MM.1S (cell line): ENCODE measurements around the gene ROPN1L.

Source experiments
- DNase-seq: peaks from one replicate; pipeline ENCODE4 v3.0.0-alpha.2; 2015
- H2AFZ ChIP-seq: fragments of 300-600 bp; sonication (generic); 2 replicates; pipeline ENCODE4 v1.6.0; 2016; ENCODE audit warnings: antibody characterized with exemption, low read length
- H3F3A ChIP-seq: fragments of 300-600 bp; sonication (generic); 2 replicates; pipeline ENCODE4 v1.6.1; 2016; ENCODE audit warnings: mild to moderate bottlenecking, antibody characterized with exemption, low read length, moderate library complexity, mixed read lengths; ENCODE audit not compliant: insufficient read depth
- H3K27ac ChIP-seq: fragments of 300-600 bp; sonication (generic); 2 replicates; pipeline ENCODE4 v1.5.1; 2016; ENCODE audit warnings: mild to moderate bottlenecking, low read length
- H3K27me3 ChIP-seq: fragments of 300-600 bp; sonication (generic); replicated peaks from 2 replicates; pipeline ENCODE4 v1.6.0; 2016; ENCODE audit warnings: low read length; ENCODE audit not compliant: insufficient read depth
- H3K36me3 ChIP-seq: fragments of 300-600 bp; sonication (generic); replicated peaks from 2 replicates; pipeline ENCODE4 v1.6.1; 2016; ENCODE audit warnings: mild to moderate bottlenecking, low read length, mixed read lengths; ENCODE audit not compliant: insufficient read depth
- H3K4me1 ChIP-seq: fragments of 300-600 bp; sonication (generic); 2 replicates; pipeline ENCODE4 v1.6.1; 2016; ENCODE audit warnings: low read length, mixed read lengths
- H3K4me2 ChIP-seq: fragments of 300-600 bp; sonication (generic); 2 replicates; pipeline ENCODE4 v1.6.0; 2016; ENCODE audit warnings: low read depth, low read length
- H3K4me3 ChIP-seq: fragments of 300-600 bp; sonication (generic); 2 replicates; pipeline ENCODE4 v1.5.1; 2016; ENCODE audit warnings: low read length, mixed read lengths
- H3K79me2 ChIP-seq: fragments of 300-600 bp; sonication (generic); 2 replicates; pipeline ENCODE4 v1.6.1; 2016; ENCODE audit warnings: mixed run types, low read length, mixed read lengths
- H3K9ac ChIP-seq: fragments of 300-600 bp; sonication (generic); 2 replicates; pipeline ENCODE4 v1.6.1; 2016; ENCODE audit warnings: low read length, mixed read lengths
- H3K9me2 ChIP-seq: fragments of 300-600 bp; sonication (generic); replicated peaks from 2 replicates; pipeline ENCODE4 v1.6.1; 2016; ENCODE audit warnings: mild to moderate bottlenecking, low read length, mixed read lengths; ENCODE audit not compliant: insufficient read depth
- H3K9me3 ChIP-seq: fragments of 300-600 bp; sonication (generic); replicated peaks from 2 replicates; pipeline ENCODE4 v1.6.1; 2016; ENCODE audit warnings: mild to moderate bottlenecking, low read length, mixed read lengths; ENCODE audit not compliant: insufficient read depth
- H4K20me1 ChIP-seq: fragments of 300-600 bp; sonication (generic); 2 replicates; pipeline ENCODE4 v1.6.1; 2016; ENCODE audit warnings: mild to moderate bottlenecking, low read length, moderate library complexity, mixed read lengths; ENCODE audit not compliant: insufficient read depth
- EZH2 ChIP-seq: fragments of 300-600 bp; sonication (generic); optimal IDR thresholded peaks from 2 replicates; pipeline ENCODE3; 2017; ENCODE audit warnings: low read depth, mild to moderate bottlenecking, antibody characterized with exemption, low read length, mixed read lengths
- EZH2phosphoT487 ChIP-seq: fragments of 300-600 bp; sonication (generic); IDR thresholded peaks from 2 replicates; pipeline ENCODE4 v1.6.1; 2018; ENCODE audit warnings: antibody characterized with exemption, low read length
- TF ChIP-seq, protein P1 (sequence below): fragments of 300-600 bp; sonication (generic); IDR thresholded peaks from 2 replicates; pipeline ENCODE4 v1.5.1; 2016; ENCODE audit warnings: antibody characterized with exemption, low read length, mixed read lengths

Gene ROPN1L

DNA sequence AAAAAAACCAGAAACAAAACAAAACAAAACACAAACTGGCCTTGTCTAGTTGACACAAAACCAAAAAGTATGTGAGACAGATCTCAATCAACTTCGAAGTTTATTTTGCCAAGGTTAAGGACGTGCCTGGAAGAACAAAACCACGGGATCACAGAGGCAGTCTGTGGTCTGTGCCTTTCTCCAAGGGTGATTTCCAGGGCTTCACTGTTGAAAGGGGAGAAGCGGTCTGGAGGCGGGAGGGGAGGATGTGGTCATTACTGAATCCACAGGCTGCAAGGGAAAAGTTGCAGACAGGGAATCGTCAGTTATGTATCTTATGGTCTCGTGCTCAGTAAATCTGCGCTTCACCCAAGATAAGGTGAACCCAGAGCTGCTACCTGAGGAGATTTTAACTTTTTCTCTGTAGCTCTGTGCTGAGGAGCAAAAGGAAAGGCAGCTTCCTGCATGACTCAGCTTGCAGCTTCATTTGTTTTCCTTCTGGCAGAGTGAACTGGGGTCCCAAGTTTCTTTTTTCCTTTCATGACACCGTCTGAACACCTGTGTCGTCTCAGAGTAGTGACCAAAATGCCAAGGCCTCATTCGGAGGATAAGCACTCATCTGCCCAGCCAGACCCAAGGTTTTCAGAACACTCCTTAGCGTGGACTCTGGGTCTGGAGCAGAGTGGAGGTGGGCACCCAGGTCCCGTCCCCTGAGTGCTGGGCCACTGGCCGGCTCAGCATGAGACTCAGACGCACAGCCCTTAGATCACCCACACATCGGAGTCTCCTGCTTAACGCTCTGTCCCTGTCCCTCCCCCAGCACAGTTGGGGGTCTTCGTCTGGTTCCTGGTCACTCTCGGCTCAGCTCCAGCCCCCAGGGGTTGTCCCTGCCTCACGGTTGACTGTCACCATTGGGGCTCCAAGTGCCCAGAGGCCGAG is 25.9 kb downstream of the ROPN1L start:
- no peak overlapping the region for H3K4me2 ChIP-seq
- H3F3A ChIP-seq = no peaks in the 10 kb centered on the region
- no peaks in the 10 kb centered on the region for H3K9me3 ChIP-seq
- no peak overlapping the region for H3K4me3 ChIP-seq
- no peaks in the 10 kb centered on the region for H3K9me2 ChIP-seq
- H3K4me1 ChIP-seq = no peaks in the 10 kb centered on the region
- no peaks in the 10 kb centered on the region for H4K20me1 ChIP-seq
- H3K27ac ChIP-seq = no peak overlapping the region
- H2AFZ ChIP-seq = no peak overlapping the region
- TF ChIP-seq EZH2phosphoT487 = no peak
- TF ChIP-seq EZH2 = no peak
- TF ChIP-seq, protein P1, sequence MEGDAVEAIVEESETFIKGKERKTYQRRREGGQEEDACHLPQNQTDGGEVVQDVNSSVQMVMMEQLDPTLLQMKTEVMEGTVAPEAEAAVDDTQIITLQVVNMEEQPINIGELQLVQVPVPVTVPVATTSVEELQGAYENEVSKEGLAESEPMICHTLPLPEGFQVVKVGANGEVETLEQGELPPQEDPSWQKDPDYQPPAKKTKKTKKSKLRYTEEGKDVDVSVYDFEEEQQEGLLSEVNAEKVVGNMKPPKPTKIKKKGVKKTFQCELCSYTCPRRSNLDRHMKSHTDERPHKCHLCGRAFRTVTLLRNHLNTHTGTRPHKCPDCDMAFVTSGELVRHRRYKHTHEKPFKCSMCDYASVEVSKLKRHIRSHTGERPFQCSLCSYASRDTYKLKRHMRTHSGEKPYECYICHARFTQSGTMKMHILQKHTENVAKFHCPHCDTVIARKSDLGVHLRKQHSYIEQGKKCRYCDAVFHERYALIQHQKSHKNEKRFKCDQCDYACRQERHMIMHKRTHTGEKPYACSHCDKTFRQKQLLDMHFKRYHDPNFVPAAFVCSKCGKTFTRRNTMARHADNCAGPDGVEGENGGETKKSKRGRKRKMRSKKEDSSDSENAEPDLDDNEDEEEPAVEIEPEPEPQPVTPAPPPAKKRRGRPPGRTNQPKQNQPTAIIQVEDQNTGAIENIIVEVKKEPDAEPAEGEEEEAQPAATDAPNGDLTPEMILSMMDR = no peak
- H3K36me3 ChIP-seq = no peaks in the 10 kb centered on the region
- DNase-seq = no peak
- no peaks in the 10 kb centered on the region for H3K79me2 ChIP-seq
- no peaks in the 10 kb centered on the region for H3K27me3 ChIP-seq
- H3K9ac ChIP-seq = no peak overlapping the region

DNA sequence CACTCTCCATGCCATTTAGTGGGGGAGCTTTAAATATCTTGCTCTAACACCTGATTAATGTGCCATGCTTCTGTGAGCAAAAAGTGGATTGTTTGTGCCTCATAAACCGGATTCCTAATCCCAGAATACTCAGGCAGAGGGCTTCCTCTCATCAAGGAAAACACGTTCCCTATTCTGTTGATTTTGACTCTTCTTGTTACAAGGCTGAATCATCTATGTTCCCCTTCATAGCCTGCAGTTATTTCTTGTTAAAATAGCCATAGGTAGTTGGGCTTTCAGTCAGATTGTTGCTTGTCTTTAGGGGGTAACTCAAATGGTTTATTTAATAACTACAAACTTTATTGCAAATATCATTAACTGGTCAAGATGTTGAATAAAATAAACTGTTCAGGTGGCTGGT is 26.6 kb downstream of the ROPN1L start:
- no peak for TF ChIP-seq EZH2phosphoT487
- TF ChIP-seq EZH2 = no peak
- TF ChIP-seq, protein P1 = no peak
- no peak overlapping the region for H3K4me2 ChIP-seq
- no peak overlapping the region for H3K9ac ChIP-seq
- no peak overlapping the region for H2AFZ ChIP-seq
- H4K20me1 ChIP-seq = no peaks in the 10 kb centered on the region
- H3K9me3 ChIP-seq = no peaks in the 10 kb centered on the region
- H3F3A ChIP-seq = no peaks in the 10 kb centered on the region
- DNase-seq = no peak
- H3K27me3 ChIP-seq = no peaks in the 10 kb centered on the region
- H3K4me3 ChIP-seq = no peak overlapping the region
- H3K36me3 ChIP-seq = no peaks in the 10 kb centered on the region
- H3K79me2 ChIP-seq = no peaks in the 10 kb centered on the region
- no peak overlapping the region for H3K27ac ChIP-seq
- H3K4me1 ChIP-seq = no peaks in the 10 kb centered on the region
- no peaks in the 10 kb centered on the region for H3K9me2 ChIP-seq

DNA sequence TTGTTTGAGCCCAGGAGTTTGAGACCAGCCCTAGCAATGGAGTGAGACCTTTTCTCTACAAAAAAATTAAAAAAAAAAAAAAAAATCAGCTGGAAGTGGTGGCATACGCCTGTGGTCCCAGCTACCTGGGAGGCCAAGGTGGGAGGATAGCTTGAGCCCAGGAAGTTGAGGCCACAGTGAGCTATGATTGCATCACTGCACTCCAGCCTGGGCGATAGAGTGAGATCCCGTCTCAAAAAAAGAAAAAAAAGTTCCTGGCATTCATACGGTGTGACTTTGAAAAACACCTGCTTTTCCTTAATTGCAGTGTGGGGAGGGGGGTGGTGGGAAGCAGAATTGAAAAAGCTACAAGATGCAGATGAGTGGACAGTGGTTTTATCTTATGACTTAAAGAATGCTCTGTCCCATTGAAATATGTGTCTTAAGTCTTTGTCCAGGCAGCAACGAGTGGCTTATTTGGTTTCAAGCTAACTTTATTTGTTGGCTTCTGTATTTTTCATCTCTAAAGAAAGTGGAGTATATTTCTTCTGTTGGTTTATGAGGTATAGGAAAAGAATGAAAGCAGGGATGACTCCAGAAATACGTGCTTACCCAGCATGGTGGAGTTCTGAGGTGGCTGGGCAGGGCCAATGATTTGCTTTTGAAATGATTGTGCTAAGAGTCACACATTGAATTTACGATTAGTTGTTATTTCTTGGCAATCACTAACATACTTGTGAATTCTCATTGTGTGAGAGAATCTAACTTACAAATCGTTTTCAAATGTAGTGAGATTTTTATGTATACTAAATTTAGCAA is 27.8 kb downstream of the ROPN1L start:
- no peak overlapping the region for H3K27ac ChIP-seq

More for the DNA sequence above, 27.8 kb downstream of the ROPN1L start:
- TF ChIP-seq, protein P1 = no peak
- TF ChIP-seq EZH2phosphoT487 (no peak), EZH2 (no peak)
- Histone ChIP-seq H3K36me3 (no peaks in the 10 kb centered on the region), H3K4me2 (no peak overlapping the region), H3K27me3 (no peaks in the 10 kb centered on the region), H3F3A (no peaks in the 10 kb centered on the region), H4K20me1 (no peaks in the 10 kb centered on the region), H3K9me3 (no peaks in the 10 kb centered on the region), H2AFZ (no peak overlapping the region), H3K4me1 (no peaks in the 10 kb centered on the region), H3K4me3 (no peak overlapping the region), H3K79me2 (no peaks in the 10 kb centered on the region), H3K9ac (no peak overlapping the region), H3K9me2 (no peaks in the 10 kb centered on the region)
- DNase-seq = no peak
